Measurements from ENCODE around the gene GSG1L2.

The GSG1L2 gene

DNA sequence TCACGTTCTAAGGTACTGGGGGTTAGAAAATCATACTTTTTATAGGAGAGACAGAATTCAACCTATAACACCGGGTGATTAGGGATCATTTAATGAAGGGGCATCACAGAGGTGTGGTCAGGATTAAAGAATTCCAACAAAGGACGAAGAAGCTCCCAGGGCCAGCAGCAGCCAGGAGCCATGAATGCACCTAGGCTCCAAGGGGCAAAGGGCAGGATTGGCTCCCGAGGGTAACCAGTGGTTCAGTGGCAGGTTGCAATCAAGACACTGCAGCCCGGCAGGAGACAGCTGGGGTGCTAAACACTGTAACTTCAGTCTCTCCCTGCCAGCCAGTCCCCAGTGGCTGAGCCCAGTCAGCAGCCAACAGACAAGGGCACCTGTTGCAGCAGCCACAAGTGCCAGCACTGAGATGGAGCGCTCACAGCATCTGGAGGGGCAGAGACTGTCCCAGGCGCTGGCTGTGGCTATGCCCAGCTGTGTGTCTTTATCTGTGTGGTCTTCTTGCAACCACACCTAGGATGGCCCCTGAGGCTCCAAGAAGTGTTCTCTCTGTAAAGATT, 54.4 kb downstream of the GSG1L2 start:
- TF ChIP-seq, protein P1, sequence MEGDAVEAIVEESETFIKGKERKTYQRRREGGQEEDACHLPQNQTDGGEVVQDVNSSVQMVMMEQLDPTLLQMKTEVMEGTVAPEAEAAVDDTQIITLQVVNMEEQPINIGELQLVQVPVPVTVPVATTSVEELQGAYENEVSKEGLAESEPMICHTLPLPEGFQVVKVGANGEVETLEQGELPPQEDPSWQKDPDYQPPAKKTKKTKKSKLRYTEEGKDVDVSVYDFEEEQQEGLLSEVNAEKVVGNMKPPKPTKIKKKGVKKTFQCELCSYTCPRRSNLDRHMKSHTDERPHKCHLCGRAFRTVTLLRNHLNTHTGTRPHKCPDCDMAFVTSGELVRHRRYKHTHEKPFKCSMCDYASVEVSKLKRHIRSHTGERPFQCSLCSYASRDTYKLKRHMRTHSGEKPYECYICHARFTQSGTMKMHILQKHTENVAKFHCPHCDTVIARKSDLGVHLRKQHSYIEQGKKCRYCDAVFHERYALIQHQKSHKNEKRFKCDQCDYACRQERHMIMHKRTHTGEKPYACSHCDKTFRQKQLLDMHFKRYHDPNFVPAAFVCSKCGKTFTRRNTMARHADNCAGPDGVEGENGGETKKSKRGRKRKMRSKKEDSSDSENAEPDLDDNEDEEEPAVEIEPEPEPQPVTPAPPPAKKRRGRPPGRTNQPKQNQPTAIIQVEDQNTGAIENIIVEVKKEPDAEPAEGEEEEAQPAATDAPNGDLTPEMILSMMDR (IDR thresholded peaks at IDR 0.05; ENCODE audit: insufficient read depth, missing control alignments) = no peak
- DNase-seq (ENCODE audit: insufficient read length, low spot score) (no peak), FAIRE-seq (no peak)

DNA sequence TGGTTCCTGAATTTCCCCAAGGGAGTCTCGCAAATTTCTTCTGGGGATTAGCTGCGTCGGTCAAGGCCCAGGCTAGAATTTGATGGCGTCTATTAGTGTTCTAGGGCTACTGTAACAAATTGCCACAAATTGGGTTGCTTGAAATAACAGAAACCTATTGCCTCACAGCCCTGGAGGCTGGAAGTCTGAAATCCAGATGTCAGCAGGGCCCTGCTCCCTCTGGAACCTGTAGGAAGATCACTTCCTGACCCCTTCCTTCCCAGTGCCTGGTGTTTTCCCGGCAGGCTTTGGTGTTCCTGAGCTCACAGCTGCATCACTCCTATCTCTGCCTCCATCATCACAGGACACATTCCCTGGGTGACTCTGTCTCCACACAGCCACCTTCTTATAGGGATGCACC, 54.9 kb downstream of the GSG1L2 start:
- TF ChIP-seq, protein P1 (IDR thresholded peaks at IDR 0.05; ENCODE audit: insufficient read depth, missing control alignments) = no peak
- FAIRE-seq (no peak), DNase-seq (ENCODE audit: insufficient read length, low spot score) (no peak)

DNA sequence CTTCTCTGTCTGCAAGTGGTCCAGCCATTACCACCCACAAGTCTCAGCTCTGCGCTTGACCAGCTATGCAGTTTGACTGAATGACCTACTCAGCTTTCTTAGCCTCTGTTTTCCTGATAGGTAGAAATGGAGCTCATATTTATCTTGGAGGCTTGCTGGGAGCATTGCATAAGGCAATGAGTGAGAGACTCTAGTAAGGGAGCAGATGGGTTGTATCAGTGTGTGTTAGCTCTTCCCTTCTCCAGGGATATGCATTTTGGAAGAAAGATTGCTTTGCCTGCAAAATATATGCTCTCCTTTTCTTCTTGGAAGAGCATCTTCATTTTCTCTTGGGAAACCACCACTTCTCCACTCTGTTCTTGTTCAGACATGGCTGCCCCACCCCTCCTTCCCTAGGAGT, 56.6 kb downstream of the GSG1L2 start:
- TF ChIP-seq, protein P1 (IDR thresholded peaks at IDR 0.05; ENCODE audit: insufficient read depth, missing control alignments) = no peak
- FAIRE-seq (no peak), DNase-seq (ENCODE audit: insufficient read length, low spot score) (no peak)

DNA sequence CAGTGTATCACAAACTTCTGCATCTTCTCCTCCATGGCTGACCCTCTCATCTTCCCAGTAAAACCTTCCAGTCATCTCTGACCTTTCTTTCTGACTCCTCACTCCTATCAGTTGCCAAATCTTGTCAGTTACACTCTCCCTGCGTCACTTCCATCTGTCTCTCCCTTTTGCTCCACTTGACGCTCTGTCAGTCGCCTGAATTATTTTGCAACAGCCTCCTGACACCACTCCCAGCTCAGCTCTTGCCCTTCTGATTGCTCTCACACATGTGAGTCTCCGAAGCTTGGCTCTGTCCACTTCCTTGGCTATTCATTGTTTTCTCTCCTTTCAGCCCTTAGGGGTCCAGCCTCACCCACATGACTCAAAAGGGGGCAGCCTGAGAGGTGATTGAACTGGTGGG, 58.2 kb downstream of the GSG1L2 start:
- DNase-seq (ENCODE audit: insufficient read length, low spot score) (no peak), FAIRE-seq (no peak)
- TF ChIP-seq, protein P1 (IDR thresholded peaks at IDR 0.05; ENCODE audit: insufficient read depth, missing control alignments) = no peak

DNA sequence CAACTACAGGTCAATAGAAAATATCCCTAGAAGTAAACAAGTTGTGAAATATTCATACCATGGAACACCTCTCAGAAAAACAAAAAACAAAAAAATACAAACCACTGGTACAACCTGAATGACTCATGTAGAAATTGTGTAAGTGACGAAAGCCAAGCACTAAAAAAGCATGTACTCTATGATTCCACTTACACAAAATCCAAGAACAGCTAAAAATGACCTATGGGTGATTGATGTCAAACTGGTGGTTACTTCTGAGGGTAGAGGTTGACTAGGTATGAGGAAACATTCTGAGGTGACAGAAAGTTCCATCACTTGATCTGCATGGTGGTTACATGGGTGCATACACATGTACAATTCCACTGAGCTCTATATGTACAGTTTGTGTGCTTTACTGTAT, 61.6 kb downstream of the GSG1L2 start:
- TF ChIP-seq, protein P1 (IDR thresholded peaks at IDR 0.05; ENCODE audit: insufficient read depth, missing control alignments) = no peak
- FAIRE-seq = no peak
- DNase-seq (ENCODE audit: insufficient read length, low spot score) = no peak

DNA sequence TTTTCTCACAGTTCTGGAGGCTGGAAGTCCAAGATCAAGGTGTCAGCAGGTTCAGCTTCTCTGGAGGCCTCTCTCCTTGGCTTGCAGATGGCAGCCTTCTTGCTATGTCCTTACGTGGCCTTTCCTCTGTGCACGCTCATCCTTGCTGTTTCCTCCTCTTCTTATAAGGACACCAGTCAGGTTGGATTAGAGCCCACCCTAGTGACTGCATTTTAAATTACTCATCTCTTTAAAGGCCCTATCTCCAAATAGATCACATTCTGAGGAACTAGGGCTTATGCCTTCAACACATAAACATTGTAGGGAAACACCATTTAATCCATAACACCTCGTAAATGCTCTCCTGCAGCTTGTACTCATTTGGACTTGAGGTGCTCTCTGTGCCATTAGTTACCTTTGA, 66.8 kb downstream of the GSG1L2 start:
- FAIRE-seq = no peak
- TF ChIP-seq, protein P1 (IDR thresholded peaks at IDR 0.05; ENCODE audit: insufficient read depth, missing control alignments) = no peak
- DNase-seq (ENCODE audit: insufficient read length, low spot score) = no peak
